ENCODE data around the gene DDX27.

Gene DDX27

GRCh38 chr20:49293122-49293521, 73.9 kb downstream of the DDX27 start:
- no peak for DNase-seq

Measured in activated T-cell treated with anti-CD3 and anti-CD28 coated beads for 4 hours (primary cell).